ENCODE data around the gene HNRNPA1.
A peak's percentile ranks its signal among the peaks of the same experiment; 100 is the strongest.
"Not testable (repeated sequence)": the region's sequence is repeated elsewhere in the genome, so short reads cannot be mapped to it uniquely, and the experiment has no call there.

The HNRNPA1 gene

GRCh38 chr12:54280468-54281260, at the start of gene HNRNPA1:
HNRNPA1 (plus strand) TSS chr12:54280726; CDS start chr12:54280808, 82 bp downstream.
- DNase-seq, result peak; percentile 100

- DNase-seq, result not testable (repeated sequence)
Observed at GRCh38 chr12:54231269-54231668, 49.3 kb upstream of the HNRNPA1 start.

DNA sequence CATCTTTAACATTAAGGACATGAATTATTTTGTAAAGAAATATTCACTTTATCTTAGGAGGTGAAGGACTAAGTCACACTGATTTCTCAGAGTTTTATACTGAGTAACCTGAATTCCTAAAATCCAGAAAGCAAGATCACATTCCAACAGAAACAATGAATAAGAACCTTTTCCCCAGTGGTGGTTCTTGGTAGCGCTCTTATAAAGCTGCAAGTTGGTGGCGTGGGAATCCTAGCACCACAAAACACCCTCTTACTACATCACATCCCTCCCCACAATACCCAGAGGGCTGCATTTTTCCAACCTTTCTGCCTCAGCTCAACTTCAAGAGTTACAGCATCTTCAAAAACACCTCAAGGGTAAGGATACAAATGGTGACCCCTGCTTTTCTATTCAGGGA, 47.7 kb upstream of the HNRNPA1 start:
- DNase-seq, result no peak

GRCh38 chr12:54238531-54238930, 42.0 kb upstream of the HNRNPA1 start:
- no peak for DNase-seq

DNA sequence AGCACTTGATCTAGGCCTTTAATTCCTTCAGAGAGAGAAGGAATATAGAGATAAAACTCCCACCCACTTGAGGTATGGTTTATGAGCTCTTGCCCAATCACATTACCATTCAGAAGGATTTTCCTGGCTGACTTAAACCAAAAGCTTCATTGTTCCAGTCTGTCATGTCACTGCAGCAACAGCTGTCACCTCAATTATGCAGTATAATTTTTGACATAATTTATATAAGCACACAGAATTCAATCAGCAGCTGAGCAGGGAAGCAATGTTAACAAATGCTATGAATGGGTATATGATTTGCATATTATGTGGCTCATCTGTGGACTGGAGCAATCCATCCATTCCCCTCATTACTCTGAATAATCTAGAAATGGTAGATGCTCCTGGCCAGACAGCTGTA, 40.9 kb upstream of the HNRNPA1 start:
- no peak for DNase-seq

GRCh38 chr12:54240129-54240528, 40.4 kb upstream of the HNRNPA1 start:
- DNase-seq, result no peak

- no peak for DNase-seq
Observed at GRCh38 chr12:54240971-54241588, 39.4 kb upstream of the HNRNPA1 start.

DNA sequence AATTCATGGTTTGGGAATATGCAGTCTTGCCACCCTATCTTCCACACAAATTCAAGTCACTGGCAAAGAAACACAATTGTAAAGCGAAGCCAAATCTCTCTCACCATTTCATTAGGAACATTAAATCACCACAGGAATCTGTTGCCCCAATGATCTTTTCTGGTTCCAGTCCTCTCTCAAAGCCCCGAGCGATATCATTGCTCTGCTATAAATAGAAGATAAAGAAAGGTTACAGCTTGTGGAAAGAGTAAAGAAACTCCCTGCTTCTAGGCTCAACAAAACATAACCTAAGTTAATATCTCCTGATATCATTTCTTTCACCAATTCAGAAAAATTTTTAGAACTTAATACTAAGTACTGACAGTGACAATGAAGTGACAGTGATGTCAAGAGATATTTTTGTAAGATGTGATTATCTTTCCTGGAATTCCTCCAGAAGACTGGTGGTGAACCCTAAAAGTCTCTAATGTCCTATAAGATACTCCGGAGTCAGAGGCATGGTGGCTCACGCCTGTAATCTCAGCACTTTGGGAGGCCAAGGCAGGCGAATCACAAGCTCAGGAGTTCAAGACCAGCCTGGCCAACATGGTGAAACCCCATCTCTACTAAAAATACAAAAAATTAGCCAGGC, 34.4 kb upstream of the HNRNPA1 start:
- no peak for DNase-seq

DNA sequence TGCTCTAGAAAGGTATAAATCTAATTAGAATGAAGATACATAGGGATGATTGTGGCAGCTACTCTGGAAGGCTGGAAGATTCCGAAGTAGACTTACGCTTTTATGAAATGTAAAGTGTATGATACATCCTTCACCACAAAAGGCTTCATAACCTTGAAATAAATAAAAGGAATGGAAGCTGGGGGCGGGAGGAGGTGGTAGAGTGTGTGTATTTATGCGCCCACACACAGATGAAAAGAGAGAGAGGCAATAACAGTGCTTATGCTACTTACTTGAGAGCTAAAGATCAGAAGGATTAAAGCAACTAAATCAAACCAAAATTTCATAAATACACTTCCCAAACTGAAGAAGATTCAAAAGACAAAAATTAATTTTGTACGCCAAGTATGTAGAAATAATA, 31.0 kb upstream of the HNRNPA1 start:
- DNase-seq, result no peak

DNA sequence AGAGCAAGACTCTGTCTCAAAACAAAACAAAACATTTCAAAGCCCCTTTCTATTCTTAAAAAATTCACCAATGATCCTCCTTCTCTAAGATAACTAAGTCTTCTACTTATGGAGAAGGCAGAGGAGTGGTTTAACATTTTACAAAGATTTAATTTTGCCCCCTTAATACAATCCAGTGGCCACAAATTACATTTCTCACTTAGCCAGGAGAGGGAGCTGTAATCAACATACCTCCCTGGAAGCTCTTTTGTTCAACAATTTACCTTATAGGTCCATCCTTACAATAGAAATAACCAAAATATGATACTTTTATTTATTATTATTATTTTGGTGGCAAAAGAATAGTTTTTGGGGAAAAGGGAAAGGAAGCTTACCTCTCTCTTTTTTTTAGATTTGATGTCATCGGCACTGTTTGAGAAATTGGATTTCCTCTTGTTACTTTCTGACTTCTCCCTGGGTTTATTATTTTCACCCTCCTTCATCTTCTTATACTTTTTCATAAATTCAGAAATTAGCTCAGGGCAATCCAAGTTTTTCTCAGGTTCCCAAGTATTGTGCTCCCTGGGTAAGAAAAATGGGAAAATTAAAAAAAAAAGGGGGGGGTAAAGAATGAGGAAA, 28.8 kb upstream of the HNRNPA1 start:
- peak; percentile 77 for DNase-seq

GRCh38 chr12:54253240-54253639, 27.3 kb upstream of the HNRNPA1 start:
- no peak for DNase-seq

DNA sequence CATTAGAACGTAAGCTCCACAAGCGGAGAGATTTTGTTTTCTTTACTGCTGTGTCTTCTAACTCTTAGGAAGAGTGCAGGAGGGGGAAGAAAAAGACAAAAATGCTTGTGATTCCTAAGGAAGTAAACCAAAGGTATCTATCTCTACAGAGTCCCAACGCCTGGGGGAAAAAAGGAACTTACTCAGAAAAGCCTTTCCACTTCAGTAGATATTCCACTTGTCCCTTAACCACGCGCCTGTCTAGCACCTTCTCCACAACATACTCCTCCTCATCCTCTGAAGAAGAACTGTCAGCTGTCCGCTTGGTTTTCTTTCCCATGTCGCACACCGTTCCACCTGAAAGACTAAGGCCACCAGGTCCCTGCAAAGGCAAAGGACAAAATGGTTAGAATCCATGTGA, 23.2 kb upstream of the HNRNPA1 start:
- DNase-seq, result no peak

DNA sequence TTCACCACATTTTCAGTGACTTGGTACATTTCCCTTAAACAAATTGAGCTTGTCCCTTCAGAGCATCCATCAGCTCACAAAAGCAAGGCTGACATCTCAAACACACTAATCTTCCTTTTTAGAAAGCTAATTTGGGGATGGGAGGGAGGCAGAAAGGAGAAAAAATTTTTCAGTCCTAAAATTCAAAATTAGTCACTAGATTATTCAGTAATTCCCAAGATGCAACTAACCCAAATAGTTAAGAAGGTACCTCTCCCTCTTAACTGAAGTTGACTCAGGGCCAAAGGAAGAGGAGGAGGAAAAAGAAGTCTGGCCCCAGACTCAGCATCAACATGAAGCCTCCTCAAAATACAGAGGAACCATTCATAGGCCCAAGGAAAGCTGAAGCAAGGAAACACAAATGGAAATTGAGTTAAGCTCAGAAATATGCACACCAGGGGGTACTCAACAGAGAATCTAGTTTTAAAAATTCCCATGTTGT, 22.3 kb upstream of the HNRNPA1 start:
- no peak for DNase-seq

DNA sequence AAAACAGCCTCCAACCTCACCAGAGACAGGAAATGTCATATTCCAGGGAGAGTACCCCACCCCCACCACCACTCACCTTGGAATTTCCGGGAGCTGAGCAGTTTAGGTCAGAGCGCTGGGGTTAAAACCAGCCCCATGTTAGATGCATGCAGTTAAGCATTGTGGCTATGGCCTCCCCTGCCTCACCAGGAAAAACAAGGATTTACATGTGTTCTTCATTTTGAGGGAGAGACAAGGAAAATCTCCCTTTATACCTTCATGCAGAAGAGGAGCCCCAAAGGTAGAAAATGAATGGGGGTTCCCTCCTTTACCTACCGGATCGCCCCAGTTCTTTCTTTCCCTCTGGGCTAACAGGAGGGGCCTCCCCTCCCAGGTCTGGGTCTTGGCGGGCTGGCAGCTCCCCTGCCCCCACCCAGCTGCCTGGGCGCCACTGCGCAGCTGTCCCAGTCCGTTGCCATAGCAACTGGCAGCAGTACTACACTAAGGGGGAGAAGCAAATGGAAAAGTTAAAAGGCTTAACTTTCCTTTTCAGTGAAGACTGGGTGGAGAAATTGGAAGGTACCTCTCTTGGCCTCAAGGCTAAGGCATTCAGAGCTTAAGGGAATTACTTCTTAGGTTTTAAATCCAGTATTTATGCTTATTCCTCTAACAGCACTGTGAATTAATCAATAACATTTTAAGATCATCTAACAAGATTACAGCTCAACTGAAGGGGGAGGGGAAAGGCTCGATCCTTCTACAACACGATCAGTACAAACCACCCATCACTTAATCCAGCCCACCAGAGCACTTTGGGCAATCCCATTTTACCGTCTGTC, 21.1 kb upstream of the HNRNPA1 start:
- peak; percentile 81 for DNase-seq

DNA sequence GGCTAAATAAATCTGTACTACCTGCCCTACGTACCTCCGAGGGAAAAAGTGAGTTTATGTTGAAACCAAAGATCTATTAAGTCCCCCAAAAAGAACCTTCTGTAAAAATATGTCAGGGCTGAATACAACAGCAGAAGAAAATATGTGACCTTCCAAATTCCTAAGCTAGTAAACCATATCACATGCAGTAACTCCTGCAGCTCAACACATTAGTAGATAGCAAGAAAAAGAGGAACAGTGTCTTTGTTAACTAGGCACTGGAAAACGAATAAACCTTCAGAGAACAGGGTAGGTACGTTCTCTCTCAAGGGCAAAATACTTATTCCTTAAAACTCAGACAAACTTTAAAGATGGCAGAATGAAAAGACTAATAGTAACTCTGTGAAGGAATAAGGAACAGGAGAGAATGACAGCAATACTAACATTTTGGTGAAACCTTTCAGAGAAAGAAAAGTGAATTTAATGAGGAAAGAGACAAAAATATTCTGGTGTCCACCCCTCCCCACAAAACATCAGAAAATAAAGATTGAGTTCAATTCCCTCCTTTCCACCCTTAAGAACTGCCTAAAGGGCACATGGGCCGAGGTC, 18.6 kb upstream of the HNRNPA1 start:
- no peak for DNase-seq

DNA sequence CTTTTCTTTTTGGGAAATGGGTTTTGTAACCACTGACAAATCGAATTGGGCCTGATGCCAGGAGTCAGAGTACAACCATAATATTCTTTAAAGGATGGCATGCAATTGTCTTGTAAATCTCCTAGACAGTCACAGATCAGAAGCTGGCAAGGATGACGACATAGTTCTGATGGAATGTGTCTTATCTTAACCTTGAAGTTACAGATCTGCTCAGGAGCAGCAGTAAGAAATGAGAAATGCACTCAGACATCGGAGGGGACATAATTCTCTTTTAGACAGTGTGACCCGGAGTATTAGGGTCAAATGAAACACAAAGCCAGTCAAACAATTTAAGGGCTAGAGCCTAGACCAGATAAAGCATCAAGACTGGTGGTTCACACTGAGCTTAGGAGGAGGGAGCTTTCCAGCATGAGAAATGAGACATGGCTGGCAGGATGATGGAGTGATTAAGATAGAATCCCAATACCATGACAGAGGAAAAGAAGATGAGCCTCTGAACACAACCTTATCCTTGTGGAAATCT, 18.1 kb upstream of the HNRNPA1 start:
- peak; percentile 51 for DNase-seq

DNA sequence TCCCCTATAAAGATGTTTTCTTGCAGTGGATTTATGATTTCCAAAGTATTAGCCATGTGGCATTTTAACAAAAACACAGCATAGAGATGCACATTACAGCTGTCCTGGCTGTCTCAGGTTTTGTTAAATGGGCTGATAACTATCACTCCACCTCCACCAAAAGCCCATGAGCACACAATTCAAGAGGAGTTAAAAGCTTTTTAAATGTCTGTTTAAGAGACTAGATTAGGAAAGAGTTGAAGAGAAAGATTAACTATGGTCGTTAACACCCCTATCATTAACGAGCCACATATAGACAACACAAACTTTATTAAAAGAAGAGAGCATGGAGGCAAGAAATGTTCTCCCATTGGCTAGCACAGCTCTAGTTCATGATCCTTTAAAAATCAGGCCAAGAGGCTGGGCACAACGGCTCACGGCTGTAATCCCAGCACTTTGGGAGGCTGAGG, 15.1 kb upstream of the HNRNPA1 start:
- DNase-seq, result no peak

DNA sequence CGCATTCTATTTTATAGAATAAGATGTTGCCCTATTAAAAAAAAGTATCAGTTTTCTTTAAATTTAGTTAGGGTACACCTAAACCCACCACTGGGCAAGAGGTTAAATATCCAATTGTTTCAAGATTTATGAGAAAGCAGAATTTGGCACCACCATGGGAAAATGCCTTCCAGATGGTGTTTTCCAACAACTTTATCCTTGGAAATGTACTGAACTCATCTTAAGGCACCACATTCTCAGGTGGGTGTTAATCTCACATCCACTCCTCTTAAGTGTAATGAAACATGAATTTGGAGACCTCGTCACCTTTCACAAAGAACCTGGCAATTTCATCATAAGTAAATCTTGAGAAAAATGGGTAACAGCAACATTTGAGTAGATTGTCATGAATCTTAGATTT, 13.7 kb upstream of the HNRNPA1 start:
- no peak for DNase-seq

DNA sequence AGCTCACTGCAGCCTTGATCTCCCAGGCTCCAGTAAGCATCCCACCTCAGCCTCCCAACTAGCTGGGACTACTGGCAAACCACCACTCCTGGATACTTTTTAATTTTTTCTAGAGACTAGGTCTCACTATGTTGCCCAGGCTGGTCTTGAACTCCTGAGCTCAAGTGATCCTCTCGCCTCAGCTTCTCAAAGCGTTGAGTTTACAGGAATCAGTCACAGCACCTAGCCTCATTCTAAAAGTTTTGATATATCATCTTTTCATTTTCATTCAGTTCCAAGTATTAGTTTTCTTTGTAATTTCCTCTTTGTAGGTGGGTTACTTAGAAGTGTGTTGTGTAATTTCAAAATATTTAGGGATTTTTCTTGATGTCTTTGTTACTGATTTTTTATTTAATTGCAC, 10.2 kb upstream of the HNRNPA1 start:
- no peak for DNase-seq

DNA sequence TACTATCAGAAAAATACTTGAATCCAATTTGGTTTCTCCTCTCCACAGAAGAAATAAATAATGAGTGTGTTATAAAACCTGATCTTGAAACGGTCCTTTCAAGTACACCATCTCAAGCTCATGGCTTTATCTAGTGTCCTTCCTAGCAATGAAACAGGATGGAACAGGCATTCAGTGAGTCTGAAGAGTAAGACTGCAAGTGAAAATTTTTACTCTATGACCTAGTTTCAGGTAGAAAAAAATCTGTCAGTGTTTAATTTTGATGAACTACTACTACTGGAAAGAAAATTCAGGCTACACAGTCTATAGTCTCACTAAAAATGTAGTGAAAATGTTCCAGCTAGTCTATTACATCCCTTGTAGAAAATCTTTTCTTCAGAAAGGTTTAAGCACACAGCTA, 8.3 kb upstream of the HNRNPA1 start:
- DNase-seq, result peak; percentile 1

- DNase-seq, result peak; percentile 1
Observed at GRCh38 chr12:54273981-54274380, 6.5 kb upstream of the HNRNPA1 start.

DNA sequence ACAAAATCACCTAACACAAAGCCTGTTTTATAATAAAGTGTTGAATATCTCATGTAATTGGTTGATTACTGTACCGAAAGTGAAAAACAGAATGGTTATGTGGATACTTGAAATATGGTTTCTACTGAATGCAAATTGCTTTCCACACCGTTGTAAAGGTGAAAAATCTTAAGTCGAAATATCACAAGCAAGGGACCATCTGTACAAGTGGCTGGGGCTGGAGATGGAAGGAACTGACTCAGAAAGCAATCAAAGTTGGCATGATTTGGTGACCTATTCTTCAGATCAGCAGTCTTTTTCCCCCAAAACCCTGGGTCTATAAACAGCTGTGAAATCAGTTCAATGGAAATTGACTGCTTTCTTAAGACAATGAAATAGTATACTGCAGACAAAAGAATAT, 4.2 kb upstream of the HNRNPA1 start:
- peak; percentile 1 for DNase-seq

Data from hematopoietic multipotent progenitor cell treated with erythropoietin and hydrocortisone succinate and interleukin-3 and kit ligand, for 8 days (in vitro differentiated cells).